Astrocyte (in vitro differentiated cells and primary cell): ENCODE data around the gene SLC27A4. TPM values are rescaled to one million over a fixed set of nuclear protein-coding genes. Genes with fewer than 3 reads are reported as not detected.

Experiments
- DNase-seq: peaks from one replicate; pipeline ENCODE4 v3.0.0-alpha.2; 2010; ENCODE audit warnings: low read depth
- FAIRE-seq: peaks from 2 replicates; lab custom pipeline; 2011; peaks lifted over from hg19 to GRCh38; lab: Jason Lieb, UNC
- H2AFZ ChIP-seq: 2 replicates; pipeline ENCODE4 v1.6.0; 2012; ENCODE audit warnings: low read depth, low read length, inconsistent platforms
- H3K27ac ChIP-seq: 2 replicates; pipeline ENCODE4 v1.5.1; 2011; ENCODE audit warnings: low read depth, low read length, inconsistent platforms
- H3K27me3 ChIP-seq: 2 replicates; pipeline ENCODE4 v1.6.0; 2011; ENCODE audit warnings: low read length, inconsistent platforms; ENCODE audit not compliant: insufficient read depth
- H3K36me3 ChIP-seq: 2 replicates; pipeline ENCODE4 v1.5.1; 2011; ENCODE audit warnings: low read length, inconsistent platforms; ENCODE audit not compliant: insufficient read depth
- H3K4me1 ChIP-seq: 2 replicates; pipeline ENCODE4 v1.5.1; 2011; ENCODE audit warnings: low read length, inconsistent platforms; ENCODE audit not compliant: insufficient read depth
- H3K4me2 ChIP-seq: 2 replicates; pipeline ENCODE4 v1.6.0; 2012; ENCODE audit warnings: low read length, inconsistent platforms
- H3K4me3 ChIP-seq: 2 replicates; pipeline ENCODE4 v1.5.1; 2011; ENCODE audit warnings: low read depth, mild to moderate bottlenecking, low read length, inconsistent platforms; ENCODE audit not compliant: insufficient read depth
- H3K79me2 ChIP-seq: 2 replicates; pipeline ENCODE4 v1.6.0; 2012; ENCODE audit warnings: mild to moderate bottlenecking, low read length, inconsistent platforms; ENCODE audit not compliant: insufficient read depth
- H3K9ac ChIP-seq: 2 replicates; pipeline ENCODE4 v1.6.0; 2012; ENCODE audit warnings: mild to moderate bottlenecking, low read length, inconsistent platforms
- H3K9me3 ChIP-seq: 2 replicates; pipeline ENCODE4 v1.5.1; 2012; ENCODE audit warnings: low read depth, mild to moderate bottlenecking, low read length, inconsistent platforms; ENCODE audit not compliant: insufficient read depth
- H4K20me1 ChIP-seq: 2 replicates; pipeline ENCODE4 v1.6.0; 2012; ENCODE audit warnings: low read length, inconsistent platforms; ENCODE audit not compliant: insufficient read depth
- H3K27ac Mint-ChIP-seq: one replicate; pipeline ENCODE4 v1.8.0; 2021; ENCODE audit warnings: mild to moderate bottlenecking, mixed read lengths; ENCODE audit not compliant: unreplicated experiment
- H3K27me3 Mint-ChIP-seq: one replicate; pipeline ENCODE4 v1.8.0; 2021; ENCODE audit warnings: low read depth, mixed read lengths; ENCODE audit not compliant: unreplicated experiment
- H3K36me3 Mint-ChIP-seq: one replicate; pipeline ENCODE4 v1.8.0; 2021; ENCODE audit warnings: low read depth, mixed read lengths; ENCODE audit not compliant: unreplicated experiment
- H3K4me1 Mint-ChIP-seq: one replicate; pipeline ENCODE4 v1.8.0; 2021; ENCODE audit warnings: low read depth, mixed read lengths; ENCODE audit not compliant: unreplicated experiment
- H3K4me3 Mint-ChIP-seq: one replicate; pipeline ENCODE4 v1.8.0; 2021; ENCODE audit warnings: mild to moderate bottlenecking, moderate library complexity, mixed read lengths; ENCODE audit not compliant: unreplicated experiment
- H3K9me3 Mint-ChIP-seq: one replicate; pipeline ENCODE4 v1.8.0; 2021; ENCODE audit warnings: mild to moderate bottlenecking, mixed read lengths; ENCODE audit not compliant: unreplicated experiment
- CTCF ChIP-seq: IDR thresholded peaks from 2 replicates; pipeline ENCODE4 v1.5.1; 2011; ENCODE audit warnings: low read depth, mild to moderate bottlenecking, inconsistent platforms, low read length, moderate library complexity; ENCODE audit not compliant: insufficient read depth
- EZH2 ChIP-seq: IDR thresholded peaks from 2 replicates; pipeline ENCODE4 v1.6.1; 2012; ENCODE audit warnings: mild to moderate bottlenecking, low read length, inconsistent platforms; ENCODE audit not compliant: insufficient read depth
- total RNA-seq: library from RNA; stranded (reverse); gene quantifications from 2 replicates; pipeline ENCODE4 v1.2.1, GENCODE V29; 2021

Gene SLC27A4
- total RNA-seq, 1 donor from 2014 or later = 26.9 TPM

GRCh38 chr9:128396970-128397613, 56.8 kb downstream of the SLC27A4 start:
- no peak overlapping the region for H3K27ac Mint-ChIP-seq
- no peak for FAIRE-seq
- Histone ChIP-seq H3K27ac (no peak overlapping the region), H3K9me3 (no peaks in the 10 kb centered on the region), H3K36me3 (no peaks in the 10 kb centered on the region), H3K27me3 (peaks cover 32% of the 10 kb centered on the region), H2AFZ (no peak overlapping the region), H4K20me1 (peaks cover 19% of the 10 kb centered on the region), H3K4me3 (no peak overlapping the region), H3K4me2 (peak overlapping the region; percentile 3), H3K79me2 (no peaks in the 10 kb centered on the region), H3K4me1 (no peaks in the 10 kb centered on the region), H3K9ac (no peak overlapping the region)
- DNase-seq = no peak
- H3K4me3 Mint-ChIP-seq = no peak overlapping the region
- H3K27me3 Mint-ChIP-seq = peaks cover 54% of the 10 kb centered on the region
- H3K9me3 Mint-ChIP-seq = peaks cover 9% of the 10 kb centered on the region
- no peak for TF ChIP-seq CTCF
- peak; percentile 70 for TF ChIP-seq EZH2
- peaks cover 5% of the 10 kb centered on the region for H3K36me3 Mint-ChIP-seq
- peaks cover 9% of the 10 kb centered on the region for H3K4me1 Mint-ChIP-seq

DNA sequence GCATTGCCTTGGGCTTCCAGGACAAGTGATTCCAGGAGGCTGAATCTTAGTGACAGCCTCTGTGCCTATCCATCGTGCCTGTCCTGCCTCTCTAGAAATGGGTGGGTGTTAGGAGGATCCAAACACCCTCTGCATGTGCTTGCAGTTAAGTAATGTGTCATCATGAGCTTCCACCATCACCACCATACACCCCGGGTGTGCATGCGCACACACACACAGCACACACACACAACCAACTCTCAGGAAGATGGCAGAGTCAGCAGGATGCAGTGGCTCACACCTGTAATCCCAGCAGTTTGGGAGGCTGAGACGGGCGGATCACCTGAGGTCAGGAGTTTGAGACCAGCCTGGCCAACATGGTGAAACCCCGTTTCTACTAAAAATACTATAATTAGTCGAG, 57.5 kb downstream of the SLC27A4 start:
- Mint-ChIP-seq H3K4me1 (peaks cover 9% of the 10 kb centered on the region), H3K27ac (no peak overlapping the region), H3K36me3 (peaks cover 4% of the 10 kb centered on the region), H3K27me3 (peaks cover 55% of the 10 kb centered on the region), H3K4me3 (no peak overlapping the region), H3K9me3 (peaks cover 9% of the 10 kb centered on the region)
- Histone ChIP-seq H4K20me1 (peaks cover 12% of the 10 kb centered on the region), H3K9ac (no peak overlapping the region), H3K27me3 (peaks cover 25% of the 10 kb centered on the region), H3K4me2 (no peak overlapping the region), H3K4me3 (no peak overlapping the region), H3K79me2 (no peaks in the 10 kb centered on the region), H3K4me1 (no peaks in the 10 kb centered on the region), H2AFZ (no peak overlapping the region), H3K9me3 (no peaks in the 10 kb centered on the region), H3K36me3 (no peaks in the 10 kb centered on the region), H3K27ac (no peak overlapping the region)
- FAIRE-seq = no peak
- no peak for DNase-seq
- TF ChIP-seq CTCF (no peak), EZH2 (no peak)

DNA sequence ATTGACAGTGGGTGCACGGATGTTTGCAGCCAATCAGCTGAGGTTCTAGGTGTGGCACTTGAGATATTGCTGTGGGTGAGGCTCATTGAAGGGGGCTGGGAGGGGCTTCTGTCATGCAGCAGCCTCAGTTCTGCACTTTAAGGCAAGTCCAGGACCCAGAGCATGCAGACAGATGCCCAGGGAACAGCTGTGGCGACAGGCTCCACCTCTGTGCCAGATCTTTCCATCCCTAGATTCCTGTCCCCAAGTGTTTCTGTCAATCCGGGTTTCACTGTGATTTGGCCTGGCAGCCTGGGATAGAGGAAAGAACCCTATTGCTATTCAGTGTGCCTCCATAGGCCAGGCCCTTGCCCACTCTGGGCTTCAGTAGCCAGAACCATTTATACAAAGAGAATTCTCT, 59.5 kb downstream of the SLC27A4 start:
- no peaks in the 10 kb centered on the region for H3K9me3 ChIP-seq
- peaks cover 40% of the 10 kb centered on the region for H3K27me3 Mint-ChIP-seq
- H3K4me1 Mint-ChIP-seq = no peaks in the 10 kb centered on the region
- no peaks in the 10 kb centered on the region for H3K4me1 ChIP-seq
- FAIRE-seq = no peak
- no peak for DNase-seq
- no peak overlapping the region for H3K4me3 ChIP-seq
- H3K4me3 Mint-ChIP-seq = no peak overlapping the region
- H2AFZ ChIP-seq = no peak overlapping the region
- peaks cover 13% of the 10 kb centered on the region for H3K27me3 ChIP-seq
- H3K9ac ChIP-seq = no peak overlapping the region
- H4K20me1 ChIP-seq = no peaks in the 10 kb centered on the region
- TF ChIP-seq CTCF = no peak
- no peak for TF ChIP-seq EZH2
- no peak overlapping the region for H3K27ac Mint-ChIP-seq
- no peak overlapping the region for H3K27ac ChIP-seq
- no peak overlapping the region for H3K4me2 ChIP-seq
- H3K9me3 Mint-ChIP-seq = peaks cover 6% of the 10 kb centered on the region
- no peaks in the 10 kb centered on the region for H3K36me3 ChIP-seq
- peaks cover 4% of the 10 kb centered on the region for H3K36me3 Mint-ChIP-seq
- no peaks in the 10 kb centered on the region for H3K79me2 ChIP-seq
